GM10248 (cell line): ENCODE measurements around the gene PRKCE.

ENCODE experiments used
- CTCF ChIA-PET: fragments of 300-600 bp; sonication (Branson Sonifier 250); formaldehyde crosslinking; extraction: SDS; loops from one replicate; lab custom pipeline; 2021; ENCODE audit warnings: antibody characterized with exemption; lab: Yijun Ruan, JAX
- POLR2A ChIA-PET: fragments of 350-650 bp; sonication (Branson Sonifier 250); formaldehyde crosslinking; extraction: SDS; loops from one replicate; lab custom pipeline; 2020; ENCODE audit warnings: antibody characterized with exemption; lab: Yijun Ruan, JAX
- DNase-seq: peaks from one replicate; pipeline ENCODE4 v3.0.0; 2012; ENCODE audit errors: extremely low spot score
- CTCF ChIP-seq: IDR thresholded peaks from 2 replicates; pipeline ENCODE4 v1.5.1; 2012; ENCODE audit warnings: mild to moderate bottlenecking, low read depth; ENCODE audit errors: extremely low read depth, missing control alignments, control extremely low read depth

PRKCE gene

GRCh38 chr2:46229134-46230063 is 577.9 kb downstream of the PRKCE start:
- DNase-seq, result peak; percentile 63
- no peak for TF ChIP-seq CTCF
- ChIA-PET CTCF (interaction anchor here (0.9 to 5.1 kb wide), 11 partner anchors 10 to 167 kb away, joined by 3 to 20 read pairs (median 5); no protein-coding TSS in a partner anchor), POLR2A (interaction anchor here (0.9 kb wide), 1 partner anchor 69 kb away, joined by 4 read pairs; no protein-coding TSS in a partner anchor)

DNA sequence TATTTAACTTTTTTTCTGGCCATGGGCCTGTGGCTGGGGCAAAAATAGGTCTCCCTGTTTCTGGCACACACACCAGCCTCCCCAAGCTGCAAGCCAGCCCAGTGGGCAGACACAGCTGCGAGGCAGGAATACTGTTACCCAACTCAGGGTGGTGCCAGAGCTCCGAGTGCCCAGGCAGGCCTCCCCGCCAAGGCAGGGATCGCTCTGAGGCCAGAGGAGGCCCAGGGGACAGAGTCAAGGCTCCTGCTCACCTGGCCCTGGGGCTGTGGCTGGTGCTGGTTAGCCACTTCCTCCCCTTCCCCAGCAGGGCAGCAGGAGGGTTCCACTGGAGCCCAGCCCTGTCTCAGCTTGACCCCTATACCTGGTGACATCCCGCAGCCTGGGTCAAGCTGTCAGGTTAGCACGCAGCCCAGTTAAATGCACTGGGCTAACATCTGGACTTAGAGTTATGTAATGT is 578.7 kb downstream of the PRKCE start:
- TF ChIP-seq CTCF, result peak; percentile 23
- CTCF ChIA-PET, result interaction anchor here (0.9 to 5.1 kb wide), 11 partner anchors 9 to 138 kb away, joined by 3 to 20 read pairs (median 4); no protein-coding TSS in a partner anchor
- POLR2A ChIA-PET, result no interaction called here
- DNase-seq, result peak; percentile 43

- POLR2A ChIA-PET, result no interaction called here
- no peak for DNase-seq
- TF ChIP-seq CTCF, result no peak
- CTCF ChIA-PET, result interaction anchor here (1.0 to 5.1 kb wide), 11 partner anchors 9 to 135 kb away, joined by 3 to 20 read pairs (median 3); no protein-coding TSS in a partner anchor
Measured at GRCh38 chr2:46230677-46231425, 579.4 kb downstream of the PRKCE start.

GRCh38 chr2:46231721-46232120 is 580.2 kb downstream of the PRKCE start:
- ChIA-PET CTCF (interaction anchor here (1.0 to 5.1 kb wide), 8 partner anchors 8 to 134 kb away, joined by 3 to 20 read pairs (median 3); no protein-coding TSS in a partner anchor), POLR2A (no interaction called here)
- TF ChIP-seq CTCF, result no peak
- no peak for DNase-seq

GRCh38 chr2:46232860-46233259 is 581.4 kb downstream of the PRKCE start:
- ChIA-PET CTCF (interaction anchor here (1.0 to 1.7 kb wide), 5 partner anchors 9 to 133 kb away, joined by 3 to 5 read pairs (median 3); no protein-coding TSS in a partner anchor), POLR2A (no interaction called here)
- DNase-seq, result no peak
- no peak for TF ChIP-seq CTCF
